GM19324 (cell line): ENCODE measurements around the gene TMEM19.

Source experiments
- ATAC-seq: cut with Tn5 transposase; IDR thresholded peaks from one replicate; pipeline ENCODE4 v1.9.1; 2021; ENCODE audit warnings: mild to moderate bottlenecking, moderate library complexity; ENCODE audit not compliant: unreplicated experiment, low FRiP score

The TMEM19 gene

GRCh38 chr12:71708658-71709057 lies 22.8 kb downstream of the TMEM19 start:
- ATAC-seq, result no peak

- ATAC-seq, result no peak
These were observed 24.6 kb downstream of the TMEM19 start for GRCh38 chr12:71710276-71711125.

GRCh38 chr12:71718611-71719010 lies 32.7 kb downstream of the TMEM19 start:
- no peak for ATAC-seq

- ATAC-seq, result no peak
These were observed 33.9 kb downstream of the TMEM19 start for GRCh38 chr12:71719647-71720370.

- ATAC-seq, result no peak
These were observed 36.1 kb downstream of the TMEM19 start for GRCh38 chr12:71721783-71722505.

- ATAC-seq, result no peak
These were observed 39.1 kb downstream of the TMEM19 start for GRCh38 chr12:71725011-71725410.

- ATAC-seq, result no peak
These were observed 40.7 kb downstream of the TMEM19 start for GRCh38 chr12:71726548-71726947.

GRCh38 chr12:71727958-71728357 lies 42.1 kb downstream of the TMEM19 start:
- ATAC-seq, result no peak

- no peak for ATAC-seq
These were observed 45.1 kb downstream of the TMEM19 start for GRCh38 chr12:71730936-71731335.

- no peak for ATAC-seq
These were observed 45.8 kb downstream of the TMEM19 start for GRCh38 chr12:71731439-71732356.

- ATAC-seq, result no peak
These were observed 46.5 kb downstream of the TMEM19 start for GRCh38 chr12:71732357-71732712.

- ATAC-seq, result no peak
These were observed 51.3 kb downstream of the TMEM19 start for GRCh38 chr12:71737197-71737596.

GRCh38 chr12:71742998-71743397 lies 57.1 kb downstream of the TMEM19 start:
- ATAC-seq, result no peak

- no peak for ATAC-seq
These were observed 58.8 kb downstream of the TMEM19 start for GRCh38 chr12:71744522-71745300.

GRCh38 chr12:71746974-71747611 lies 61.2 kb downstream of the TMEM19 start:
- ATAC-seq, result peak; percentile 83

GRCh38 chr12:71748081-71748850 lies 62.4 kb downstream of the TMEM19 start:
- ATAC-seq, result no peak

- ATAC-seq, result no peak
These were observed 63.8 kb downstream of the TMEM19 start for GRCh38 chr12:71749666-71750065.

GRCh38 chr12:71752891-71753290 lies 67.0 kb downstream of the TMEM19 start:
- ATAC-seq, result no peak
